A549 (cell line): ENCODE measurements around the gene NEDD4L. TPM values are rescaled to one million over a fixed set of nuclear protein-coding genes. Genes with fewer than 3 reads are reported as not detected.

ENCODE experiments used
- ATAC-seq, 2 experiments: fragments of 200-7000 bp in 1 of 2; fragments of >200 bp in 1 of 2; cut with Nextera tagmentation in 1 of 2; cut with Tn5 transposase in 1 of 2; 3 replicates each; pipeline versions ENCODE4 v1.8.0 to v1.9.1; 2018 to 2020; ENCODE audit warnings: mild to moderate bottlenecking in 1 of 2, moderate library complexity in 1 of 2
- CTCF ChIA-PET: fragments of 300-600 bp; sonication (Branson Sonifier 250); formaldehyde crosslinking; extraction: SDS; loops from one replicate; lab custom pipeline; 2021; ENCODE audit warnings: antibody characterized with exemption, inconsistent platforms; lab: Yijun Ruan, JAX
- POLR2A ChIA-PET: fragments of 350-600 bp; formaldehyde crosslinking; extraction: SDS; loops from one replicate; lab custom pipeline; 2021; ENCODE audit warnings: antibody characterized with exemption, inconsistent platforms; lab: Yijun Ruan, JAX
- DNase-seq, 2 experiments: peaks; one replicate each; pipeline versions ENCODE4 v3.0.0 to v3.0.0-alpha.2; 2011 to 2016; ENCODE audit warnings: low read depth in 1 of 2, low spot score in 1 of 2
- FAIRE-seq: peaks from 2 replicates; lab custom pipeline; 2011; peaks lifted over from hg19 to GRCh38; lab: Jason Lieb, UNC
- H3K27ac ChIP-seq, 2 experiments: fragments of >200 bp; sonication (Bioruptor Twin); formaldehyde crosslinking; 3 replicates each; pipeline ENCODE4 v1.5.1; 2016 to 2017
- H3K4me1 ChIP-seq: fragments of >200 bp; sonication (Bioruptor Twin); formaldehyde crosslinking; 3 replicates; pipeline ENCODE4 v1.6.1; 2016
- H3K4me2 ChIP-seq: fragments of >200 bp; sonication (Bioruptor Twin); formaldehyde crosslinking; 3 replicates; pipeline ENCODE4 v1.6.1; 2016
- H3K4me3 ChIP-seq: fragments of >200 bp; sonication (Bioruptor Twin); formaldehyde crosslinking; 3 replicates; pipeline ENCODE4 v1.5.1; 2016
- H3K9me3 ChIP-seq: fragments of >200 bp; sonication (Bioruptor Twin); formaldehyde crosslinking; 3 replicates; pipeline ENCODE4 v1.6.1; 2016
- ATOH8 ChIP-seq: fragments of 250-450 bp; sonication (Bioruptor Pico); IDR thresholded peaks from 2 replicates; pipeline ENCODE4 v1.5.0; 2020; ENCODE audit warnings: low read depth, mild to moderate bottlenecking, moderate library complexity
- CBX2 ChIP-seq: fragments of 200-600 bp; sonication (generic); IDR thresholded peaks from 2 replicates; pipeline ENCODE4 v1.6.1; 2016; ENCODE audit warnings: low read depth, mild to moderate bottlenecking, borderline replicate concordance
- CBX8 ChIP-seq: fragments of 200-600 bp; sonication (generic); IDR thresholded peaks from 2 replicates; pipeline ENCODE4 v1.6.1; 2016
- CEBPB ChIP-seq, 2 experiments: fragments of >200 bp in 1 of 2; sonication (Bioruptor Twin) in 1 of 2; formaldehyde crosslinking in 1 of 2; IDR thresholded peaks; 2 replicates each; pipeline ENCODE4 v1.6.1; 2012 to 2016
- CHD2 ChIP-seq: fragments of 150-350 bp; IDR thresholded peaks from 2 replicates; pipeline ENCODE4 v1.6.1; 2014; ENCODE audit warnings: low read length; ENCODE audit not compliant: partially characterized antibody
- ESRRA ChIP-seq: fragments of 150-350 bp; IDR thresholded peaks from 2 replicates; pipeline ENCODE4 v1.6.1; 2014; ENCODE audit warnings: mild to moderate bottlenecking, low read length, borderline replicate concordance
- FOSB ChIP-seq: fragments of 250-450 bp; sonication (Bioruptor Pico); IDR thresholded peaks from 2 replicates; pipeline ENCODE4 v1.5.0; 2020; ENCODE audit warnings: mild to moderate bottlenecking, moderate library complexity
- GATA3 ChIP-seq: IDR thresholded peaks from 2 replicates; pipeline ENCODE4 v1.6.1; 2012; ENCODE audit warnings: borderline replicate concordance
- HEYL ChIP-seq: fragments of 250-450 bp; sonication (Bioruptor Pico); IDR thresholded peaks from 2 replicates; pipeline ENCODE4 v1.8.0; 2021; ENCODE audit warnings: mild to moderate bottlenecking, moderate library complexity
- JUNB ChIP-seq: fragments of >200 bp; sonication (Bioruptor Twin); formaldehyde crosslinking; IDR thresholded peaks from 2 replicates; pipeline ENCODE4 v1.6.1; 2016
- KDM1A ChIP-seq: fragments of 200-600 bp; sonication (generic); IDR thresholded peaks from 2 replicates; pipeline ENCODE4 v1.6.1; 2016; ENCODE audit warnings: low read depth, mild to moderate bottlenecking
- KDM5A ChIP-seq: fragments of 200-600 bp; sonication (generic); IDR thresholded peaks from 2 replicates; pipeline ENCODE4 v1.6.1; 2016; ENCODE audit warnings: antibody characterized with exemption, mild to moderate bottlenecking
- MAFK ChIP-seq: fragments of 450-650 bp; IDR thresholded peaks from 2 replicates; pipeline ENCODE4 v1.6.1; 2014; ENCODE audit not compliant: partially characterized antibody
- MAZ ChIP-seq: fragments of 150-350 bp; IDR thresholded peaks from 2 replicates; pipeline ENCODE4 v1.6.1; 2014; ENCODE audit warnings: antibody characterized with exemption, low read depth, low read length, borderline replicate concordance
- MYC ChIP-seq: IDR thresholded peaks from 2 replicates; pipeline ENCODE4 v1.6.1; 2012; ENCODE audit warnings: mild to moderate bottlenecking, inconsistent platforms, low read length, improper control_type of control experiment, borderline replicate concordance
- NPAS2 ChIP-seq: fragments of 250-450 bp; sonication (Bioruptor Pico); IDR thresholded peaks from 2 replicates; pipeline ENCODE4 v1.8.0; 2022; ENCODE audit warnings: mild to moderate bottlenecking, moderate library complexity, borderline replicate concordance
- PHF8 ChIP-seq: fragments of 200-600 bp; sonication (generic); IDR thresholded peaks from 2 replicates; pipeline ENCODE4 v1.6.1; 2016; ENCODE audit warnings: low read depth, mild to moderate bottlenecking, antibody characterized with exemption, moderate library complexity, borderline replicate concordance
- POLR2A ChIP-seq: IDR thresholded peaks from 2 replicates; pipeline ENCODE4 v1.6.1; 2012; ENCODE audit warnings: mild to moderate bottlenecking, low read length
- RCOR1 ChIP-seq: fragments of 150-350 bp; IDR thresholded peaks from 2 replicates; pipeline ENCODE4 v1.6.1; 2014; ENCODE audit warnings: antibody characterized with exemption, low read length, low read depth
- RFX5 ChIP-seq: fragments of 450-650 bp; IDR thresholded peaks from 2 replicates; pipeline ENCODE4 v1.7.1; 2014; ENCODE audit warnings: antibody characterized with exemption, mild to moderate bottlenecking, moderate library complexity
- RNF2 ChIP-seq: fragments of 200-600 bp; sonication (generic); IDR thresholded peaks from 2 replicates; pipeline ENCODE4 v1.6.1; 2016; ENCODE audit warnings: low read depth, mild to moderate bottlenecking, antibody characterized with exemption, moderate library complexity, borderline replicate concordance
- TFCP2L1 ChIP-seq: fragments of 250-450 bp; sonication (Bioruptor Pico); IDR thresholded peaks from 2 replicates; pipeline ENCODE4 v1.5.0; 2021; ENCODE audit warnings: mild to moderate bottlenecking
- WGBS: methylation state at CpG from one replicate; pipeline ENCODE4 v1.1.6; 2017; ENCODE audit errors: missing lambda C conversion rate; 5-methylcytosine and 5-hydroxymethylcytosine counted together
- polyA plus RNA-seq, 4 experiments: library from polyadenylated mRNA; depleted of rRNA in 3 of 4; stranded (reverse); fragments of >200 nt; fragmentation: RNase III in 1 of 4; extraction: RNeasy Plus Mini Kit Qiagen cat#74134 plus additional on column Dnase treatment in 1 of 4; gene quantifications; 2 replicates in 3 of 4; 3 replicates in 1 of 4; pipeline ENCODE4 v1.2.3, GENCODE V29; 2011 to 2017
- TF ChIP-seq, protein P1 (sequence below): IDR thresholded peaks from 2 replicates; pipeline ENCODE4 v1.6.1; 2012
- TF ChIP-seq, protein P2 (sequence below): fragments of >200 bp; sonication (Bioruptor Twin); formaldehyde crosslinking; IDR thresholded peaks from 2 replicates; pipeline ENCODE4 v1.6.1; 2016
- TF ChIP-seq, protein P3 (sequence below): IDR thresholded peaks from 2 replicates; pipeline ENCODE4 v1.6.1; 2012; ENCODE audit warnings: low read depth, borderline replicate concordance

Gene NEDD4L
- polyA plus RNA-seq, 2 of the 4 experiments (the other 2 are of a cell fraction) = 18.0 to 36.5 TPM

GRCh38 chr18:58028109-58028784, 15.8 kb upstream of the NEDD4L start:
- Histone ChIP-seq H3K4me3 (no peak overlapping the region), H3K27ac (no peak overlapping the region), H3K4me2 (no peak overlapping the region), H3K9me3 (no peaks in the 10 kb centered on the region), H3K4me1 (no peaks in the 10 kb centered on the region)
- CTCF ChIA-PET = no interaction called here
- no peak for DNase-seq
- POLR2A ChIA-PET = no interaction called here
- no peak for ATAC-seq
- 93% methylated on average over 4 of the region's 4 CpGs for WGBS
- no peak for FAIRE-seq
- TF ChIP-seq CHD2 (no peak), ESRRA (no peak), FOSB (CRISPR knock-in tag) (no peak)

DNA sequence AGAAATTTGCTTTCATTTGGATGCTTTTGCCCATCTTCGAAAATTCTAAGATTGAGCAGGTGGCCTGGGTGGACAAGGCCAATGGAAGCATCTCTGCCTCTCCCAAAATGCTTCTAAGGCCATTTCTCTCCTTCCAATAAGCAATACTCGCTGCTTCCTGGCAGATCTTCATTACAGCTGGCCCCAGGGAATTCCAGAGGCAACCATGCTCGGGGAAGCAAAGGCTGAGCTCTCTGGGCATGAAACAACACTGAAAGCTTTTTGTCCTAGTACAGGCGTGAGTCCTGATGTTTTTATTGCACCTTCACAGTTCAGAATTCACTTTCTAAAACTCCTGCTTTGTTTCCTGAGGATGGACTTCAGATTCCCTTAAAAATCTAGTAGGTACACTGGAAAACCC, 11.8 kb upstream of the NEDD4L start:
- CTCF ChIA-PET = no interaction called here
- no peaks in the 10 kb centered on the region for H3K4me1 ChIP-seq
- no peak overlapping the region for H3K4me2 ChIP-seq
- ATAC-seq (no peak), DNase-seq (no peak), FAIRE-seq (no peak)
- no peak overlapping the region for H3K4me3 ChIP-seq
- TF ChIP-seq RNF2 (no peak), POLR2A (no peak), RFX5 (no peak), KDM1A (no peak), CHD2 (no peak), MYC (no peak), MAZ (no peak)
- no peaks in the 10 kb centered on the region for H3K9me3 ChIP-seq
- H3K27ac ChIP-seq = no peak overlapping the region
- 51% methylated on average over 4 of the region's 4 CpGs for WGBS
- POLR2A ChIA-PET = no interaction called here

DNA sequence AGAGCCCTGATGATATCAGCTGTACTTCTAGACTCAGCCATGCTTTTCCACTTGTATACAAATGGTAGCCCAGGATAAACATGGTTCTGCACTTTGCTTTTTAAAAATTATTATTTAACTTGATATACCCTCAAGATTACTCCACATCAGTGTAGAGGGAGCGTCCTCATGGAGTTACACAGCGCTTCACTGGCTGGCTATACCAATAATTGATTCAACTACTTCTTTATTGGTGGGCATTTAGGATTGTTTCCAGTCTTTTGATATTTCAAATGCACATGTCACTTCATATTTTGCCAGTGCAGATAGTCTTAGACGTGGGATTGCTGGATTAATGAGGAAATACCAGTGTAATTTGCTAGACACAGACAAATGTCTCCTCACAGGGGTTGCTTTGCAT, 10.8 kb upstream of the NEDD4L start:
- Histone ChIP-seq H3K4me3 (no peak overlapping the region), H3K4me2 (no peak overlapping the region), H3K4me1 (no peaks in the 10 kb centered on the region), H3K9me3 (no peaks in the 10 kb centered on the region), H3K27ac (no peak overlapping the region)
- WGBS = 63% methylated on average over 3 of the region's 3 CpGs
- ChIA-PET POLR2A (no interaction called here), CTCF (interaction anchor here (1.0 to 1.4 kb wide), 2 partner anchors 10 to 151 kb away, joined by 3 to 4 read pairs; partner anchors contain the start of gene NEDD4L)
- DNase-seq (no peak), FAIRE-seq (no peak), ATAC-seq (no peak)
- TF ChIP-seq, protein P1, sequence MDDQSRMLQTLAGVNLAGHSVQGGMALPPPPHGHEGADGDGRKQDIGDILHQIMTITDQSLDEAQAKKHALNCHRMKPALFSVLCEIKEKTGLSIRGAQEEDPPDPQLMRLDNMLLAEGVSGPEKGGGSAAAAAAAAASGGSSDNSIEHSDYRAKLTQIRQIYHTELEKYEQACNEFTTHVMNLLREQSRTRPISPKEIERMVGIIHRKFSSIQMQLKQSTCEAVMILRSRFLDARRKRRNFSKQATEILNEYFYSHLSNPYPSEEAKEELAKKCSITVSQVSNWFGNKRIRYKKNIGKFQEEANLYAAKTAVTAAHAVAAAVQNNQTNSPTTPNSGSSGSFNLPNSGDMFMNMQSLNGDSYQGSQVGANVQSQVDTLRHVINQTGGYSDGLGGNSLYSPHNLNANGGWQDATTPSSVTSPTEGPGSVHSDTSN = no peak
- TF ChIP-seq CEBPB (IDR thresholded peaks at IDR 0.05) (no peak), HEYL (CRISPR knock-in tag) (no peak), PHF8 (no peak), GATA3 (no peak)
- TF ChIP-seq, protein P2, sequence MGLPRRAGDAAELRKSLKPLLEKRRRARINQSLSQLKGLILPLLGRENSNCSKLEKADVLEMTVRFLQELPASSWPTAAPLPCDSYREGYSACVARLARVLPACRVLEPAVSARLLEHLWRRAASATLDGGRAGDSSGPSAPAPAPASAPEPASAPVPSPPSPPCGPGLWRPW = no peak

DNA sequence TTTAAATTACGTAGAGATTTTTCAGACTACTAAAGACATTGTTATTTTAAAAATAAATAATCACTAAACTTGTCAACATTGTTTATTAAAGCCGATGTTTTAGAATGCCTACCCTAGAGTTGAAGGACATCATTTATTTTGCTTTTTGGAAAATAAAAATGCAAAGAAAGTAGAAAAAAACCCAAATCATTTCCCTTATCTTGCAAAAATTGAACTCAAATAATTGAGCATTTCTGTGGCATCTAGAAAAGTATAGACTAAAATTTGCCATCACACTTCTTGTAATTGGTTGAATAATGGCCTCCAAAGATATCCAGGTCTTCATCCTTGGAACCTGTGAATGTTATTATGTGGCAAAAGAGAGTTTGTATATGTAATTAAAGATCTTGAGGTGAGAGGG, 9.7 kb upstream of the NEDD4L start:
- DNase-seq = no peak
- Histone ChIP-seq H3K9me3 (no peaks in the 10 kb centered on the region), H3K4me1 (no peaks in the 10 kb centered on the region), H3K4me2 (no peak overlapping the region), H3K27ac (no peak overlapping the region)
- TF ChIP-seq KDM5A (no peak), MAFK (peak; percentile 40)
- TF ChIP-seq, all 56 proteins: peak for 1
- no peak overlapping the region for H3K4me3 ChIP-seq
- ChIA-PET POLR2A (no interaction called here), CTCF (no interaction called here)
- no peak for ATAC-seq
- no peak for FAIRE-seq
- 91% methylated on average over 2 of the region's 2 CpGs for WGBS

DNA sequence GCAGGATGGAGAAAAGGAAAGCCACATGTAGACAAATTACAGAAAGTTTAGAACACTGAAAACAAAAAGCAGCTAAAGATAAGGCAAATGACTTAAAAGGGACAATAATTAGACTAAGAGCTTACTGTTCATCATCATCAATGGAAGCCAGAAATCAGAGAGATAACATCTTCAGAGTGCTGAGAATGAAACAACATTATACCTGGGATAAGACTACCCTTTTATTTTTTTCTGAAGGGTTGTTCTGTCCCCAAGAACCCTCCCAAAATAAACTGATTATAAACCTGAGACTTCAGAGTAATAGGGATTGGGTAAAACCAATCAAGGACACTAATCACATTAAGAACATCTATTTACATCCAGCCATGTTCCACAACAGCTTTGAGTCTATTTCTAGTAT, 6.9 kb upstream of the NEDD4L start:
- no peak for TF ChIP-seq POLR2A
- no peak for TF ChIP-seq JUNB
- no peak for TF ChIP-seq TFCP2L1 (CRISPR knock-in tag)
- no peak for TF ChIP-seq KDM5A
- no peak for TF ChIP-seq CBX8
- no peak for TF ChIP-seq NPAS2 (CRISPR knock-in tag)
- TF ChIP-seq, protein P3, sequence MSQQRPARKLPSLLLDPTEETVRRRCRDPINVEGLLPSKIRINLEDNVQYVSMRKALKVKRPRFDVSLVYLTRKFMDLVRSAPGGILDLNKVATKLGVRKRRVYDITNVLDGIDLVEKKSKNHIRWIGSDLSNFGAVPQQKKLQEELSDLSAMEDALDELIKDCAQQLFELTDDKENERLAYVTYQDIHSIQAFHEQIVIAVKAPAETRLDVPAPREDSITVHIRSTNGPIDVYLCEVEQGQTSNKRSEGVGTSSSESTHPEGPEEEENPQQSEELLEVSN = no peak
- no peak for TF ChIP-seq CBX2
- no peak for TF ChIP-seq ATOH8 (CRISPR knock-in tag)
- TF ChIP-seq RCOR1 = no peak
- Histone ChIP-seq H3K4me2 (no peak overlapping the region), H3K9me3 (no peaks in the 10 kb centered on the region), H3K27ac (no peak overlapping the region), H3K4me1 (no peaks in the 10 kb centered on the region), H3K4me3 (no peak overlapping the region)
- ATAC-seq (no peak), FAIRE-seq (no peak), DNase-seq (no peak)
- ChIA-PET POLR2A (no interaction called here), CTCF (interaction anchor here (1.5 kb wide), 1 partner anchor 85 kb away, joined by 3 read pairs; no protein-coding TSS in a partner anchor)
